GM13976 (cell line): ENCODE data around the gene MB21D2.
"Not testable (repeated sequence)": the region's sequence is repeated elsewhere in the genome, so short reads cannot be mapped to it uniquely, and the experiment has no call there.

Experiments used
- DNase-seq: peaks from one replicate; pipeline ENCODE4 v3.0.0; 2012; ENCODE audit warnings: low spot score
- in situ Hi-C: fragments of 300-500 bp; cut with MboI; formaldehyde crosslinking; loops from one replicate; pipeline ENCODE4 v1.12.0; 2022; ENCODE audit warnings: low sequenced_read_pairs, mixed read lengths, inconsistent platforms; ENCODE audit not compliant: unreplicated experiment
- TF ChIP-seq, protein P1 (sequence below): IDR thresholded peaks from 2 replicates; pipeline ENCODE4 v1.5.1; 2012; ENCODE audit warnings: borderline replicate concordance, mild to moderate bottlenecking; ENCODE audit not compliant: insufficient read depth; ENCODE audit errors: extremely low read depth, missing control alignments, control extremely low read depth

The MB21D2 gene, protein sequence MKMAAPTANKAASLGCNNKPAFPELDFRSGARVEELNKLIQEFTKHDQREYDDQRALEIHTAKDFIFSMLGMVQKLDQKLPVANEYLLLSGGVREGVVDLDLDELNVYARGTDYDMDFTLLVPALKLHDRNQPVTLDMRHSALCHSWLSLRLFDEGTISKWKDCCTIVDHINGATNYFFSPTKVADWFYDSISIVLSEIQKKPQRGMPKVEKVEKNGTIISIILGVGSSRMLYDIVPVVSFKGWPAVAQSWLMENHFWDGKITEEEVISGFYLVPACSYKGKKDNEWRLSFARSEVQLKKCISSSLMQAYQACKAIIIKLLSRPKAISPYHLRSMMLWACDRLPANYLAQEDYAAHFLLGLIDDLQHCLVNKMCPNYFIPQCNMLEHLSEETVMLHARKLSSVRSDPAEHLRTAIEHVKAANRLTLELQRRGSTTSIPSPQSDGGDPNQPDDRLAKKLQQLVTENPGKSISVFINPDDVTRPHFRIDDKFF

DNA sequence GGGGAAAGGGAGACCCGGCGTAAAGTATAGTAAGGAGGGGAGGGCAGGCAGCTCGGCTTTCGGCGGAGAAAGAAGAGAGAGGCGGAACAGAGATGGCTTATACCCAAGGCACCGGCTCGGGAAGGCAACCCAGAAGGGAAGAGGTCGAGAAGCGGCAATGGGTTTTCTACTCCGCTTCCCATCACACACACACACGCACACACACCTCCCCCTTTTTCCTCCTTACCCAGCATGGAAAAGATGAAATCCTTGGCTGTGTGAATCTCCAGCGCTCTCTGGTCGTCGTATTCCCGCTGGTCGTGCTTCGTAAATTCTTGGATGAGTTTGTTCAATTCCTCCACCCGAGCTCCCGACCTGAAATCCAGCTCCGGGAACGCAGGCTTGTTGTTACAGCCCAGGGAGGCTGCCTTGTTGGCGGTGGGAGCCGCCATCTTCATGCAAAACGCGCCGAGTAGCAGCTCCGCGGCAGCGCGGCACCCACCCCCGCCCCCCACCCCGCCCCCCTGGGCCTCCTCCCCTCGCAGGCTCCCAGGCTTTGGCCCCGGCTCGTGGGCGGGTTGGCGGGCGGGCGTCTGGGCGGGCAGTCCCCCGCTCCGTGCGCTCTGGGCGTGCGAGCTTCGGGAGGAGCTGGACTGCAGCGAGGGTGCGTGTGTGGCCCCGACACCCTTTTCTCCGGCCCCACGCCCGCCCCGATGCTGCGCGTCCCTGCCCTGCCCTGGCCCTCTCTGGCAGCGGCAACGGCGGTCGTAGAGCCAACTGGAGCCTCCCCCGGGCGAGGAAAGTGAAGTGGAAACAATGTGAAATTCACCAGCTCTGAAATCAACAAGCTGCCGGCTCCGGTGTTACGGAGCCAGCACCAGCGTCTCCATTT, at the start of gene MB21D2:
MB21D2 (minus strand) TSS at position 453 of the 871 bp plus-strand sequence; CDS start at position 437, 16 bp downstream.
- in situ Hi-C loops, result no loop called here
- TF ChIP-seq, protein P1, sequence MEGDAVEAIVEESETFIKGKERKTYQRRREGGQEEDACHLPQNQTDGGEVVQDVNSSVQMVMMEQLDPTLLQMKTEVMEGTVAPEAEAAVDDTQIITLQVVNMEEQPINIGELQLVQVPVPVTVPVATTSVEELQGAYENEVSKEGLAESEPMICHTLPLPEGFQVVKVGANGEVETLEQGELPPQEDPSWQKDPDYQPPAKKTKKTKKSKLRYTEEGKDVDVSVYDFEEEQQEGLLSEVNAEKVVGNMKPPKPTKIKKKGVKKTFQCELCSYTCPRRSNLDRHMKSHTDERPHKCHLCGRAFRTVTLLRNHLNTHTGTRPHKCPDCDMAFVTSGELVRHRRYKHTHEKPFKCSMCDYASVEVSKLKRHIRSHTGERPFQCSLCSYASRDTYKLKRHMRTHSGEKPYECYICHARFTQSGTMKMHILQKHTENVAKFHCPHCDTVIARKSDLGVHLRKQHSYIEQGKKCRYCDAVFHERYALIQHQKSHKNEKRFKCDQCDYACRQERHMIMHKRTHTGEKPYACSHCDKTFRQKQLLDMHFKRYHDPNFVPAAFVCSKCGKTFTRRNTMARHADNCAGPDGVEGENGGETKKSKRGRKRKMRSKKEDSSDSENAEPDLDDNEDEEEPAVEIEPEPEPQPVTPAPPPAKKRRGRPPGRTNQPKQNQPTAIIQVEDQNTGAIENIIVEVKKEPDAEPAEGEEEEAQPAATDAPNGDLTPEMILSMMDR, result no peak
- DNase-seq, result peak; percentile 89

GRCh38 chr3:192964959-192965719, 47.5 kb upstream of the MB21D2 start:
- in situ Hi-C loops, DNase-seq: not testable (repeated sequence)

GRCh38 chr3:192959773-192960172, 42.1 kb upstream of the MB21D2 start:
- no peak for DNase-seq
- TF ChIP-seq, protein P1, result no peak
- in situ Hi-C loops, result no loop called here

DNA sequence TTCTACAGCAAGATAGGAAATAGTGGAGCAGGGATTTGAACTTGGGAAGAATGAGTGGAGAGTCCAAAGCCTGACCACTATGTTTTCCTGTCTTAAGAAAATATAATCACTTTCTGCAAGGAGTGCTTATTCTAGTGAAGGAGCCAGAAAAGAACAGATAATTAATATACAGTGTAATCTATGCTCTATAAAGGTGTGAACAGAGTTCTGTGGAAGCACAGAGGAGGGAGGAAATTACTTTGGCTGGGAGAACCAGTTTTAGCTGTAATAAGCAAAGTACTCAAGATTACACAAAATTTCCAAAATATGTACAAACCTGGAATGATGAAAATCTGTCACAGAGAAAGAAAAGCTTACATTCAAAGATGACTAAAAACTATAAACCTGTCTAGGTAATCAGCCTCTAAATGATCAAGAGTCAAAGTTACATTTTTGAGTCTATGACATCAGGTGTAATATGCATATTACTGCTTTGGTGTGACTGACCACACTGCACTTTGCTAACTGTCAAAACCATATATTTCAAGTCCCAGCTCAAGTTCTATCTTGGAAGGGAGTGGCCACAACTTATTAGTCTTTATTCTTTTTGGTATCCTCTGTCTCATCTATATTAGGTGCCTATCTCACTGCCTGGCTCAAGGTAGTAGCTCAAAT, 40.7 kb upstream of the MB21D2 start:
- in situ Hi-C loops, result no loop called here
- TF ChIP-seq, protein P1, result no peak
- no peak for DNase-seq

GRCh38 chr3:192957441-192958021, 39.9 kb upstream of the MB21D2 start:
- DNase-seq, result no peak
- in situ Hi-C loops, result no loop called here
- TF ChIP-seq, protein P1, result no peak

- TF ChIP-seq, protein P1, result no peak
- in situ Hi-C loops, result no loop called here
- DNase-seq, result no peak
Observed at GRCh38 chr3:192953926-192954325, 36.3 kb upstream of the MB21D2 start.
